ENCODE data around the gene RPL21.

DNA sequence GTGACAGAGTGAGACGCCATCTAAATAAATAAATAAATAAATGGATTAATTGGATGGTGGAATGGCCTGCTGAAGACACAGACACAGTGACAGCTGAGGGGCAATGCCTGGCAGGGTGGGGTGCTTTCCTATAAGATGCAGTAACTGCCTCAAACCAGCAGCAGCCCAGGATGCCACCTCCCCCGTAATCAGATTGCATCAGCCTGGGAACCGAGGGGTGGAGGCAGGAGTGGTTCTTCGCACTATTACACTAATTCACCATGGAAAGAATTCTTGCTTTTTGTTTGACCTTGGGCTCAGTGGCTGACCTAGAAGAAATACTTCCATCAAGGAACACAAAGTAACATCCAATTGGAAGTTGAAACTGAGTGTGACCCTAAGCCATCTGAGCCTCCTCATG lies 48.2 kb upstream of the RPL21 start:
- TF ChIP-seq GATA3 (IDR thresholded peaks at IDR 0.05; ENCODE audit: low read depth, low read length): no peak
- no peak for TF ChIP-seq GATA2 (IDR thresholded peaks at IDR 0.05; ENCODE audit: low read depth, low read length)

Measured in SH-SY5Y (cell line).